AG10803 (cell line): ENCODE results near the gene COQ2.
"Not testable (repeated sequence)": the region's sequence is repeated elsewhere in the genome, so short reads cannot be mapped to it uniquely, and the experiment has no call there.

ENCODE experiments used
- DNase-seq: peaks from one replicate; pipeline ENCODE4 v3.0.0; 2010; ENCODE audit warnings: low read depth
- H3K4me3 ChIP-seq: 2 replicates; pipeline ENCODE4 v1.5.1; 2011; ENCODE audit warnings: mild to moderate bottlenecking, low read length, control low read depth
- CTCF ChIP-seq: conservative IDR thresholded peaks from 2 replicates; pipeline ENCODE4 v1.5.1; 2011; ENCODE audit warnings: mild to moderate bottlenecking, low read length, control low read depth, inconsistent platforms

COQ2 gene

GRCh38 chr4:83247415-83248357 is 36.9 kb downstream of the COQ2 start:
- TF ChIP-seq CTCF: no peak
- no peak overlapping the region for H3K4me3 ChIP-seq
- DNase-seq: no peak

DNA sequence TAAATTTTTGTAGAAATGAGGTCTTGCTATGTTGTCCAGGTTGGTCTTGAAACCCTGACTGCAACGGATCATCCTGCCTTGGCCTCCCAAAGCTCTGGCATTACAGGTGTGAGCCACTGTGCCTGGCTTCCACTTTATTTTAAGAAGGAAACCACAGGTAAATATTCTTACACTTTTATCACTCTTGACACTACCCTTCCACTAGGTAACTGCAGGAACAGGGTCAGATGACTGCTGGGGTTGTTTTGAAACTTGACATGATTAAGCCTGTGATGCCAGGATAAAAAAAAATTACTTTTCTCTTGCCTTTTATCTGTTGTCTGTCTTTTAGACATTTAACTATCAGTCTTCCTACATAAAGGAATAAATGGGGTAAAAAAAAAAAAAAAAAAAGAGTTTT is 43.5 kb downstream of the COQ2 start:
- no peak for DNase-seq
- TF ChIP-seq CTCF: no peak
- no peak overlapping the region for H3K4me3 ChIP-seq

DNA sequence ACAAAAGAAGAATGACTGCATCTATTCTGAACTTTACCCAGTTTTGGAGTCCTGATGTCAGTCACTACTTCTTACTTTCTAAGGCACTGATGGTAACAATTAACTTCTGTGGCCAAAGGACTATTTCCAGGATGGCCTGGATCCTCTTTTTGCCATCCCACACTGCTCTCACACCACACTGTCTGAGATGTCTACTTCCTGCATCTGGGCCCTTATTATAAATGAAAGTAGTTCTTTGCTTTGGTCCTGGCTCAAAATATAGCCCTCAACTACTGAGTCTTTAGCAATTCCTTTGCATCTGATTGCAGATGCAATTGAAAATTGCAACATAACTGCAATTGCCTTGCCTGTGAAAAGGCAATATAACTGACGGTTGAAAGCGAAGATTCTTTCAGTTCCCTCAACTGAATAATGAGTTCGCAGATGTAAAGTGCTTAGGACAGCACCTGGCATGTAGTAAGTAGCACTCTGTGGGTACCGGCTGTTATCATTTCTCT is 44.2 kb downstream of the COQ2 start:
- peak; percentile 68 for DNase-seq
- no peak for TF ChIP-seq CTCF
- no peak overlapping the region for H3K4me3 ChIP-seq

GRCh38 chr4:83238393-83239248 is 46.0 kb downstream of the COQ2 start:
- no peak for TF ChIP-seq CTCF
- H3K4me3 ChIP-seq: no peak overlapping the region
- DNase-seq: no peak

DNA sequence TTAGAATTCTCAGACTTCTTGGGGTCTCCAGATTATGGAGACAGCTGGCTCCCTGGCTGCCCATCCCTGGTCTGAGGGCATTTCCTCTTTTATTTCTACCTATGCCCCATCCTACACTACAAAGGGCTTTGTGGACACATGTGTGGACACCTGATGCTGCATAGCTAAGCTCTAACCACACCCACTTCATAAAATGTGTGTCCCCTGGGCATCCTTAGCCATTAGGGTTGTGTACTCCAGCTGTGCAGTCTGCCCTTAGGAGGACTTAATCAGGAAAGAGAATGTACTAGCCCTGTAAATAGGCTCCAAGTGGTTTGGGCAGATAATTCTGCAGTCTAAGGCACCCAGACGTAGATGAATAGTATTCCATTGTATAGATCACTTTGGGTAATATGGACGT is 47.0 kb downstream of the COQ2 start:
- H3K4me3 ChIP-seq: no peak overlapping the region
- TF ChIP-seq CTCF: no peak
- DNase-seq: no peak

DNA sequence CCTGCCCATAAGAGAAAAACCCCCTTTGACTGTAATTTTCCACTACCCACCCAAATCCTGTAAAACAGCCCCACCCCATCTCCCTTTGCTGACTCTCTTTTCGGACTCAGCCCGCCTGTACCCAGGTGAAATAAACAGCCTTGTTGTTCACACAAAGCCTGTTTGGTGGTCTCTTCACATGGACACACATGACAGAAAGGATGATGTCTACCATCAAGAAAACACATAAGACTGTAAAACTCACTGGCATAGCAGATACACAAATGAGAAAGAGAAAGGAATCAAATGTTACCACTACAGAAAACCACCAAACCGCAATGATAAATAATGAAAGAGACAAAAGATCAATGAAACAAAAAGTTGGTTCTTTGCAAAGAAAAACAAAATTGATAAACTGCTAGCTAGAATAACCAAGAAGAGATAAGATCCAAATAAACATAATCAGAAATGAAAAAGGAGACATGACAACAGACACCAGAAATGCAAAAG is 48.9 kb downstream of the COQ2 start:
- not testable (repeated sequence) for H3K4me3 ChIP-seq, DNase-seq

GRCh38 chr4:83234902-83235644 is 49.5 kb downstream of the COQ2 start:
- no peak overlapping the region for H3K4me3 ChIP-seq
- no peak for DNase-seq
- no peak for TF ChIP-seq CTCF

DNA sequence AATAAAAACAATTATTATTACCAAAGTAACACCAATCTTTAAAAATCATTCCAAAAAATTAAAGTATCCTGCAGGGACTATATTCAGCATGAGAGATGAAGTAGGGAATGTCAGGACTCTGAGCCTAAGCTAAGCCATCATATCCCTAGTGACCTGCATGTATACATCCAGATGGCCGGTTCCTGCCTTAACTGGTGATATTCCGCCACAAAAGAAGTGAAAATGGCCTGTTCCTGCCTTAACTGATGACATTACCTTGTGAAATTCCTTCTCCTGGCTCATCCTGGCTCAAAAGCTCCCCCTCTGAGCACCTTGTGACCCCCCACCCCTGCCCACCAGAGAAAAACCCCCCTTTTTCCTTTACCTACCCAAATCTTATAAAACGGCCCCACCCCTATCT is 50.2 kb downstream of the COQ2 start:
- not testable (repeated sequence) for DNase-seq, H3K4me3 ChIP-seq
